Breast epithelium (tissue), 4 donors: ENCODE results near the gene RTEL1. TPM values are rescaled to one million over a fixed set of nuclear protein-coding genes. Genes with fewer than 3 reads are reported as not detected.

Experiments
- DNase-seq, 2 donors: peaks; one replicate each; pipeline ENCODE4 v3.0.0-alpha.2; 2019; ENCODE audit warnings: low spot score in 2 of 2
- H3K27ac ChIP-seq, 2 donors: fragments of 200-600 bp; sonication (generic) in 1 of 2; one replicate each; pipeline ENCODE4 v1.5.1; 2016 to 2019; ENCODE audit warnings: mild to moderate bottlenecking in 1 of 2
- H3K27me3 ChIP-seq, 2 donors: fragments of 200-600 bp; sonication (generic) in 1 of 2; one replicate each; pipeline versions ENCODE4 v1.5.1 to v1.6.0; 2017 to 2019; ENCODE audit warnings: control low read depth in 1 of 2, mild to moderate bottlenecking in 1 of 2
- H3K36me3 ChIP-seq: fragments of 200-600 bp; one replicate; pipeline ENCODE4 v1.5.1; 2019
- H3K4me1 ChIP-seq, 2 donors: fragments of 200-600 bp; sonication (generic); one replicate each; pipeline ENCODE4 v1.5.1; 2016 to 2019; ENCODE audit warnings: control low read depth in 1 of 2
- H3K4me3 ChIP-seq, 3 donors: fragments of 200-600 bp; sonication (generic); 1 replicate in 2 of 3; 2 replicates in 1 of 3; pipeline ENCODE4 v1.5.1; 2016 to 2019; ENCODE audit warnings: mild to moderate bottlenecking in 3 of 3, moderate library complexity in 2 of 3
- H3K9me3 ChIP-seq, 2 donors: fragments of 200-600 bp; sonication (generic) in 1 of 2; one replicate each; pipeline ENCODE4 v1.5.1; 2016 to 2019; ENCODE audit warnings: control low read depth in 1 of 2
- CTCF ChIP-seq, 3 donors: fragments of 450-650 bp; IDR thresholded peaks; one replicate each; pipeline ENCODE4 v1.5.1; 2016 to 2017; ENCODE audit warnings: antibody characterized with exemption in 3 of 3, mild to moderate bottlenecking in 3 of 3, moderate library complexity in 3 of 3
- POLR2A ChIP-seq: fragments of 450-650 bp; IDR thresholded peaks from one replicate; pipeline ENCODE4 v1.6.1; 2016; ENCODE audit warnings: antibody characterized with exemption, mild to moderate bottlenecking, moderate library complexity
- POLR2AphosphoS5 ChIP-seq, 3 donors: sonication (generic); formaldehyde crosslinking; IDR thresholded peaks; one replicate each; pipeline ENCODE4 v1.6.1; 2017; ENCODE audit warnings: antibody characterized with exemption in 3 of 3
- intact Hi-C: fragments of 100-400 bp; cut with DNase I; formaldehyde crosslinking; loops from one replicate; pipeline ENCODE4 v1.15.1; 2023; ENCODE audit warnings: low total_unique reads
- total RNA-seq, 3 donors: library from RNA; depleted of rRNA; stranded (reverse); fragments of >200 nt; gene quantifications; one replicate each; pipeline ENCODE4 v1.1.0, GENCODE V29; 2016

Gene RTEL1
- total RNA-seq, 3 donors from 2014 or later, result 12.5 to 22.3 (median 15.1) TPM

GRCh38 chr20:63679799-63680305 is 21.7 kb downstream of the RTEL1 start:
- intact Hi-C loops, result no loop called here
- Histone ChIP-seq H3K4me1 (peaks cover 8 to 9% of the 10 kb centered on the region in 2 donors), H3K27me3 (no peaks in the 10 kb centered on the region), H3K9me3 (no peaks in the 10 kb centered on the region), H3K4me3 (no peak overlapping the region), H3K27ac (no peak overlapping the region), H3K36me3 (no peaks in the 10 kb centered on the region)
- DNase-seq, result no peak
- TF ChIP-seq POLR2A (no peak), CTCF (IDR thresholded peaks at IDR 0.05) (no peak), POLR2AphosphoS5 (IDR thresholded peaks at IDR 0.05) (no peak)

GRCh38 chr20:63680427-63680826 is 22.3 kb downstream of the RTEL1 start:
- no peaks in the 10 kb centered on the region for H3K36me3 ChIP-seq
- H3K27ac ChIP-seq, result no peak overlapping the region
- DNase-seq, result no peak
- H3K4me1 ChIP-seq, result peaks cover 8 to 9% of the 10 kb centered on the region in 2 donors
- H3K4me3 ChIP-seq, result no peak overlapping the region
- H3K27me3 ChIP-seq, result no peaks in the 10 kb centered on the region
- TF ChIP-seq POLR2A (no peak), POLR2AphosphoS5 (IDR thresholded peaks at IDR 0.05) (no peak), CTCF (IDR thresholded peaks at IDR 0.05) (no peak)
- intact Hi-C loops, result no loop called here
- no peaks in the 10 kb centered on the region for H3K9me3 ChIP-seq

- intact Hi-C loops, result no loop called here
- Histone ChIP-seq H3K4me3 (no peak overlapping the region), H3K4me1 (peaks cover 8 to 9% of the 10 kb centered on the region in 2 donors), H3K36me3 (no peaks in the 10 kb centered on the region), H3K9me3 (no peaks in the 10 kb centered on the region), H3K27ac (peak overlapping the region in 1 of 2 donors; percentile 95), H3K27me3 (no peaks in the 10 kb centered on the region)
- TF ChIP-seq POLR2AphosphoS5 (IDR thresholded peaks at IDR 0.05) (no peak), POLR2A (no peak), CTCF (IDR thresholded peaks at IDR 0.05) (no peak)
- no peak for DNase-seq
Observed at GRCh38 chr20:63680857-63681608, 22.9 kb downstream of the RTEL1 start.

- H3K9me3 ChIP-seq, result no peaks in the 10 kb centered on the region
- intact Hi-C loops, result no loop called here
- H3K27me3 ChIP-seq, result no peaks in the 10 kb centered on the region
- H3K36me3 ChIP-seq, result no peaks in the 10 kb centered on the region
- H3K4me3 ChIP-seq, result no peak overlapping the region
- H3K4me1 ChIP-seq, result peaks cover 8 to 13% of the 10 kb centered on the region in 2 donors
- TF ChIP-seq POLR2A, result no peak
- TF ChIP-seq CTCF (IDR thresholded peaks at IDR 0.05), result no peak
- TF ChIP-seq POLR2AphosphoS5 (IDR thresholded peaks at IDR 0.05), result no peak
- H3K27ac ChIP-seq, result peak overlapping the region; percentile 79 to 95
- no peak for DNase-seq
Observed at GRCh38 chr20:63681609-63682142, 23.6 kb downstream of the RTEL1 start.
